Loucy (cell line): ENCODE data around the gene NHEJ1.

ENCODE experiments used
- CTCF ChIP-seq: fragments of 200-600 bp; sonication (generic); conservative IDR thresholded peaks from 2 replicates; pipeline ENCODE4 v1.5.1; 2014; ENCODE audit warnings: mild to moderate bottlenecking, antibody characterized with exemption, low read length
- EZH2phosphoT487 ChIP-seq: fragments of 200-600 bp; IDR thresholded peaks from 2 replicates; pipeline ENCODE4 v1.6.1; 2018; ENCODE audit warnings: antibody characterized with exemption, mild to moderate bottlenecking, moderate library complexity, borderline replicate concordance

GRCh38 chr2:219165058-219165911 lies 4.7 kb upstream of the NHEJ1 start:
- TF ChIP-seq CTCF (no peak), EZH2phosphoT487 (no peak)
